Thyroid gland (tissue), 4 donors: ENCODE results near the gene RIPK4.
A peak's percentile ranks its signal among the peaks of the same experiment; 100 is the strongest.

Experiments used
- CTCF ChIP-seq, 6 experiments: fragments of 200-600 bp in 3 of 6; fragments of 450-650 bp in 3 of 6; sonication (generic) in 3 of 6; IDR thresholded peaks; one replicate each; pipeline ENCODE4 v1.5.1; 2016 to 2019; ENCODE audit warnings: antibody characterized with exemption in 6 of 6, mild to moderate bottlenecking in 2 of 6, inconsistent platforms in 1 of 6, moderate library complexity in 1 of 6
- POLR2A ChIP-seq, 2 donors: fragments of 450-650 bp; IDR thresholded peaks; one replicate each; pipeline ENCODE4 v1.6.1; 2017; ENCODE audit warnings: antibody characterized with exemption in 2 of 2, mild to moderate bottlenecking in 2 of 2, moderate library complexity in 1 of 2

GRCh38 chr21:41766883-41767605, at the start of gene RIPK4:
- no peak for TF ChIP-seq CTCF (IDR thresholded peaks at IDR 0.05)
- TF ChIP-seq POLR2A (IDR thresholded peaks at IDR 0.05), result peak; percentile 93 to 98
